Spleen (tissue), 11 donors: ENCODE measurements around the gene SMOC2. TPM values are rescaled to one million over a fixed set of nuclear protein-coding genes. Genes with fewer than 3 reads are reported as not detected.

Source experiments
- DNase-seq: peaks from one replicate; pipeline ENCODE4 v3.0.0-alpha.2; 2020
- H3K27ac ChIP-seq, 8 donors: fragments of 200-600 bp; sonication (generic) in 7 of 8; 1 replicate in 4 of 8; 2 replicates in 4 of 8; pipeline versions ENCODE4 v1.5.0 to v1.8.0; 2016 to 2021; ENCODE audit warnings: inconsistent platforms in 4 of 8, mild to moderate bottlenecking in 4 of 8, moderate library complexity in 1 of 8
- H3K27me3 ChIP-seq, 7 donors: fragments of 200-600 bp; sonication (generic) in 6 of 7; replicated peaks in 1 of 7; 1 replicate in 4 of 7; 2 replicates in 3 of 7; pipeline versions ENCODE4 v1.5.0 to v1.8.0; 2016 to 2021; ENCODE audit warnings: inconsistent platforms in 3 of 7, mild to moderate bottlenecking in 1 of 7
- H3K36me3 ChIP-seq, 6 donors: fragments of 200-600 bp; sonication (generic) in 5 of 6; 1 replicate in 4 of 6; 2 replicates in 2 of 6; pipeline versions ENCODE4 v1.5.0 to v1.8.0; 2016 to 2021; ENCODE audit warnings: inconsistent platforms in 2 of 6
- H3K4me1 ChIP-seq, 6 donors: fragments of 200-600 bp; sonication (generic) in 5 of 6; 1 replicate in 3 of 6; 2 replicates in 3 of 6; pipeline versions ENCODE4 v1.5.0 to v1.8.0; 2016 to 2021; ENCODE audit warnings: inconsistent platforms in 3 of 6
- H3K4me3 ChIP-seq, 8 donors: fragments of 200-600 bp; sonication (generic) in 7 of 8; 1 replicate in 4 of 8; 2 replicates in 4 of 8; pipeline versions ENCODE4 v1.5.0 to v1.8.0; 2016 to 2021; ENCODE audit warnings: inconsistent platforms in 4 of 8, mild to moderate bottlenecking in 4 of 8, moderate library complexity in 2 of 8
- H3K9me3 ChIP-seq, 8 donors: fragments of 200-600 bp; sonication (generic) in 7 of 8; 1 replicate in 4 of 8; 2 replicates in 4 of 8; pipeline versions ENCODE4 v1.5.0 to v1.8.0; 2016 to 2021; ENCODE audit warnings: inconsistent platforms in 4 of 8
- POLR2A ChIP-seq, 3 donors: fragments of 450-650 bp; IDR thresholded peaks; one replicate each; pipeline ENCODE4 v1.5.1; 2017; ENCODE audit warnings: antibody characterized with exemption in 3 of 3, mild to moderate bottlenecking in 1 of 3
- POLR2AphosphoS5 ChIP-seq, 3 donors: sonication (generic); formaldehyde crosslinking; IDR thresholded peaks; one replicate each; pipeline ENCODE4 v1.5.1; 2017; ENCODE audit warnings: antibody characterized with exemption in 3 of 3
- WGBS, 5 donors: extraction: QIAGEN DNeasy Blood & Tissue Kit in 3 of 5; methylation state at CpG; one replicate each; pipeline versions ENCODE4 v1.1.5 to v1.1.7; 2013 to 2018; 5-methylcytosine and 5-hydroxymethylcytosine counted together
- intact Hi-C: fragments of 100-400 bp; cut with DNase I; formaldehyde crosslinking; loops from one replicate; pipeline ENCODE4 v1.15.0; 2023; ENCODE audit warnings: low total_unique reads
- polyA plus RNA-seq, 3 donors: library from polyadenylated mRNA; stranded (reverse); fragments of 200-250 nt; gene quantifications; one replicate each; pipeline ENCODE4 v1.2.1, GENCODE V29; 2013
- total RNA-seq, 7 donors: library from RNA; depleted of rRNA in 3 of 7; stranded (reverse); fragments of >200 nt in 3 of 7; fragmentation: NEBNext Ultra II Directional in 4 of 7; extraction: Animal tissue kit (Norgen Biotek cat#: 25700) in 4 of 7; gene quantifications; one replicate each; pipeline versions ENCODE4 v1.1.0 to v1.2.1, GENCODE V29; 2016 to 2021
- TF ChIP-seq, protein P1 (sequence below), 11 experiments: fragments of 200-600 bp in 7 of 11; fragments of 450-650 bp in 4 of 11; sonication (generic) in 4 of 11; IDR thresholded peaks in 8 of 11; conservative IDR thresholded peaks in 3 of 11; 1 replicate in 7 of 11; 2 replicates in 4 of 11; pipeline versions ENCODE4 v1.4.0 to v1.8.0; 2016 to 2021; ENCODE audit warnings: antibody characterized with exemption in 11 of 11, inconsistent platforms in 4 of 11, mild to moderate bottlenecking in 1 of 11
- donor health status: healthy with polysubstance abuse.
- donor health status: DM: no; HTN: no; CAD: no; lungs with moderate emphysema.
- donor health status: DM: no; HTN: no; CAD: no.
- donor health status: Bipolar disorder and iron deficiency.
- donor health status: healthy.
- donor health status: DM: no; HTN: no; CAD: no.
- donor health status: DM: yes; HTN: yes; CAD: no.

SMOC2 gene
- total and polyA plus RNA-seq, 10 donors: 0.94 to 7.6 (median 1.8) TPM

DNA sequence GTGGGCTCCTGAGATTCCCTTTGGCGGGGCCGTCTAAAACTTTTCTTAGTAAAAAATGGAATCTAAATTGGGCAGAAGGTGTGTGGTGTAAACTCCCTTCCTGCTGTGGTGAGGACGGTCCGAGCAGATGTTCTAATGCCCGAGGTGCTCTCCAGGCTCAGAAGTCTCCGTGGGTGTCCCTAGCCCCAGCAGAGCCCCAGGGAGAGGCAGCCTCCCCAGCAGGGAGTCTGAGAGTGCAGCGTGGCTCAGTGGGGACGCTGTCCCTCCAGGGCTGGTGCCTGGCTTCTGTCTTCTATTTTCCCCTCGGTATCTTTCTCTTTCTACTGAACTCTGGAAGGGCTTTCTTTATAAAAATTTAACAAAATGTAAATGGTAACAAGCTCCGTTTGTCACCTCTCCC lies 208.2 kb downstream of the SMOC2 start:
- 29 to 61% (median 41%) methylated on average over 10 of the region's 10 CpGs for WGBS, 5 donors
- Histone ChIP-seq H3K27me3 (peaks cover 0 to 40% (median 0%) of the 10 kb centered on the region in 7 donors), H3K9me3 (no peaks in the 10 kb centered on the region), H3K4me1 (no peaks in the 10 kb centered on the region), H3K36me3 (no peaks in the 10 kb centered on the region), H3K27ac (no peak overlapping the region), H3K4me3 (no peak overlapping the region)
- no peak for TF ChIP-seq POLR2AphosphoS5 (IDR thresholded peaks at IDR 0.05)
- TF ChIP-seq POLR2A (IDR thresholded peaks at IDR 0.05): no peak
- TF ChIP-seq, protein P1, sequence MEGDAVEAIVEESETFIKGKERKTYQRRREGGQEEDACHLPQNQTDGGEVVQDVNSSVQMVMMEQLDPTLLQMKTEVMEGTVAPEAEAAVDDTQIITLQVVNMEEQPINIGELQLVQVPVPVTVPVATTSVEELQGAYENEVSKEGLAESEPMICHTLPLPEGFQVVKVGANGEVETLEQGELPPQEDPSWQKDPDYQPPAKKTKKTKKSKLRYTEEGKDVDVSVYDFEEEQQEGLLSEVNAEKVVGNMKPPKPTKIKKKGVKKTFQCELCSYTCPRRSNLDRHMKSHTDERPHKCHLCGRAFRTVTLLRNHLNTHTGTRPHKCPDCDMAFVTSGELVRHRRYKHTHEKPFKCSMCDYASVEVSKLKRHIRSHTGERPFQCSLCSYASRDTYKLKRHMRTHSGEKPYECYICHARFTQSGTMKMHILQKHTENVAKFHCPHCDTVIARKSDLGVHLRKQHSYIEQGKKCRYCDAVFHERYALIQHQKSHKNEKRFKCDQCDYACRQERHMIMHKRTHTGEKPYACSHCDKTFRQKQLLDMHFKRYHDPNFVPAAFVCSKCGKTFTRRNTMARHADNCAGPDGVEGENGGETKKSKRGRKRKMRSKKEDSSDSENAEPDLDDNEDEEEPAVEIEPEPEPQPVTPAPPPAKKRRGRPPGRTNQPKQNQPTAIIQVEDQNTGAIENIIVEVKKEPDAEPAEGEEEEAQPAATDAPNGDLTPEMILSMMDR (IDR thresholded peaks at IDR 0.05 in 8 of 11, conservative IDR thresholded peaks at IDR 0.05 in 3 of 11): no peak
- intact Hi-C loops: no loop called here
- no peak for DNase-seq

DNA sequence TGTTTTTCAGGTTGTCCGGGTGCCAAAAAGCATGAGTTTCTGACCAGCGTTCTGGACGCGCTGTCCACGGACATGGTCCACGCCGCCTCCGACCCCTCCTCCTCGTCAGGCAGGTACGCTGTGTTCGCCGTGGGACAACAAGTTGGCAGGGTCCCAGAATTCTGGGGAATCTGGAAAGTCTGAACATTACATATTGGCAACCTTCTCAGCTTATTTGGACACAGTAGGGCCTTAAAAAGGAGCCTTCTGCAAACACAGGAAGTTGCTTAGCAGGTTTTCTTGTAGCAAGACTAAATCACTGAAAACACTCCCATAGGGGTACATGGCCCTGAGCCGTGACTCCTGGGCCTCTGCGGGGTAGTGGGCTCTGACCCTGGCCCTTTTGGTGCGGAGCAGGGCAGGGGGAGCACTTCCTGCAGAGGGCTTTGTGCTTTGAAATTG lies 209.7 kb downstream of the SMOC2 start:
- no peak overlapping the region for H3K4me3 ChIP-seq
- no peaks in the 10 kb centered on the region for H3K36me3 ChIP-seq
- 75 to 87% (median 82%) methylated on average over 15 of the region's 15 CpGs for WGBS, 5 donors
- H3K27ac ChIP-seq: no peak overlapping the region
- TF ChIP-seq, protein P1 (IDR thresholded peaks at IDR 0.05 in 8 of 11, conservative IDR thresholded peaks at IDR 0.05 in 3 of 11): no peak
- no peak for TF ChIP-seq POLR2A (IDR thresholded peaks at IDR 0.05)
- no peak for TF ChIP-seq POLR2AphosphoS5 (IDR thresholded peaks at IDR 0.05)
- H3K9me3 ChIP-seq: peaks cover 0 to 5% (median 0%) of the 10 kb centered on the region in 8 donors
- no peaks in the 10 kb centered on the region for H3K4me1 ChIP-seq
- intact Hi-C loops: no loop called here
- peaks cover 0 to 33% (median 0%) of the 10 kb centered on the region in 7 donors for H3K27me3 ChIP-seq
- no peak for DNase-seq

DNA sequence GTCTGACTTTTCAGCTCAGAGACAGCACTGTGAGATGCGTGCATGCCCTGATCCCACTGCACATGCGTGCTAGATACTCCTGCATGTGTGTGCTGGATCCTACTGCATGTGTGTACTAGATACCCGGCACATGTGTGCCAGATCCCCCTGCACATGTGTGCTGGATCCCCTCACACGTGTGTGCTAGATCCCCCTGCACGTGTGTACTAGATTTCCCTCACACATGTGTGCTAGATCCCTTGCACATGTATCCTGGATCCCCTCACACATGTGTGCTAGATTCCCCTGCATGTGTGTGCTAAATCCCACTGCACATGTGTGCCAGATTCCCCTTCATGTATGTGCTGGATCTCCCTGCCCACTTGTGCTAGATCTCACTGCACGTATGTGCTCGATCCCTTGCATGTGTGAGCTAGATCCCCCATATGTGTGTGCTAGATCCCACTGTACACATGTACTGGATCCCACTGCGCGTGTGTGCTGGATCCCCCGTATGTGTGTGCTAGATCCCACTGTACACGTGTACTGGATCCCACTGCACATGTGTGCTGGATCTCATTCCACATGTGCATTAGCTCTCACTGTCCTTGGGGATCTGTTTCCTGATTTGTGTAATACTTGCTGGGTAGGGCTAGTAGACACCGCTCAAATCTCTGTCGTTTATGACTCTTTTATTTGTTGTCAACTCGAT lies 214.6 kb downstream of the SMOC2 start:
- Histone ChIP-seq H3K4me1 (no peaks in the 10 kb centered on the region), H3K9me3 (peaks cover 0 to 24% (median 0%) of the 10 kb centered on the region in 8 donors), H3K4me3 (no peak overlapping the region), H3K27ac (no peak overlapping the region), H3K36me3 (no peaks in the 10 kb centered on the region), H3K27me3 (peaks cover 0 to 2% (median 0%) of the 10 kb centered on the region in 7 donors)
- 80 to 92% (median 87%) methylated on average over 11 to 14 of the region's 14 CpGs for WGBS, 5 donors
- no peak for DNase-seq
- TF ChIP-seq POLR2AphosphoS5 (IDR thresholded peaks at IDR 0.05): no peak
- TF ChIP-seq POLR2A (IDR thresholded peaks at IDR 0.05): no peak
- TF ChIP-seq, protein P1 (IDR thresholded peaks at IDR 0.05 in 8 of 11, conservative IDR thresholded peaks at IDR 0.05 in 3 of 11): no peak
- intact Hi-C loops: no loop called here

DNA sequence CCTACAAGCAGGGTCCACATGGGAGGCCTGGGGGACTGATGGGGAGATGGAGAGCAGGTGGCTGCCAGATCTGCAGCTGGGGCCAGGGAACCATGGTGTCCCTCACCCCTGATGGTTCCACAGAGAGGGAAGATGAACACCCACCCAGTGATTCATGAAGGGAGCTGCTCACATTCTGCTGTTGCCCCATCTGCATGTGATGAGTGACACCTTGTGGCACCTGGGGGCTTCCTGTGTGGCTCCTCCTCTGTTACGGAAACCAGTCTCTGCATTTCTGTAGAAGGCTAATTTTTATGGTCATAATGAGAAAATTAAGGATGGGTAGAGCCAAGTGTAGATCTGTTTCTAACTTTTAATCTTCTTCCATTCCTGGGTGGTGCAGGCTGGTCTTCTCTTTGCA lies 217.1 kb downstream of the SMOC2 start:
- Histone ChIP-seq H3K4me3 (no peak overlapping the region), H3K4me1 (no peaks in the 10 kb centered on the region), H3K27me3 (peaks cover 0 to 8% (median 0%) of the 10 kb centered on the region in 7 donors), H3K36me3 (no peaks in the 10 kb centered on the region), H3K9me3 (peaks cover 0 to 24% (median 0%) of the 10 kb centered on the region in 8 donors), H3K27ac (no peak overlapping the region)
- WGBS, 5 donors: 82 to 94% (median 91%) methylated on average over 1 of the region's 1 CpG
- TF ChIP-seq, protein P1 (IDR thresholded peaks at IDR 0.05 in 8 of 11, conservative IDR thresholded peaks at IDR 0.05 in 3 of 11): no peak
- no peak for TF ChIP-seq POLR2A (IDR thresholded peaks at IDR 0.05)
- TF ChIP-seq POLR2AphosphoS5 (IDR thresholded peaks at IDR 0.05): no peak
- DNase-seq: no peak
- intact Hi-C loops: no loop called here
